HG02852 (cell line): ENCODE results near the gene CIITA.
"Not testable (repeated sequence)": the region's sequence is repeated elsewhere in the genome, so short reads cannot be mapped to it uniquely, and the experiment has no call there.

ENCODE experiments used
- ATAC-seq: cut with Tn5 transposase; IDR thresholded peaks from one replicate; pipeline ENCODE4 v1.9.1; 2021; ENCODE audit warnings: mild to moderate bottlenecking, moderate library complexity; ENCODE audit not compliant: unreplicated experiment

CIITA gene

DNA sequence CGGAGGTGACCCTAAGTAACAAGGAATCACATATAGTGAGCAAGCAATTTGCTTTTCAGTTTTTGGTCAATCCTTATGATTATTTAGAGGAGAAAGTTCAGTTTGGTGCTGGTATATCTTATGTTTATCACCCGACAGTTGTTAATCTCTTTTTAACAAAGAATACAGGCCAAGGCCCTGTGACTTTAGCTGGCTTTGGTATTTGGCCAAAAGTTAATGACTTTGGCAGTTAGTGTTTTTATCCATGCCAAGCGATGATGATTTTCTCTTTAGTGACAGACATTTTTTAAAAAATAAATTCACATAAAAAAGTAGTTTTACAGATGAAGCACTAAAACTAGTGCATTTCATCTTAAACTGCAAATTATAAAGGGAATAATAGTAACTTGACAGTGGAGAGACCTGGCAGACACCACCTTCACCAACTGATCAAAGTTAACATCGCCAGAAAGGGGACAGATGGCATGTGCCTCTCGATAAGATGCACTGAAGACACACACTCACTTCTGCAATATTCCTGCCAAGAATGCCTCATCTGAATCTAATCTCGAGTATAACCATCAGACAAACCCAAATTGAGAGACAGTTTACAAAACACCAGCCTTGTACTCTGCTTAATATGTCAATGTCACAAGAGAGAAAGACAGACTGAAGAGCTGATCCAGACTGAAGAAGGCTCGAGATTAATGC, 58.4 kb downstream of the CIITA start:
- no peak for ATAC-seq

- no peak for ATAC-seq
These were observed 59.4 kb downstream of the CIITA start for GRCh38 chr16:10936272-10936984.

GRCh38 chr16:10937068-10937859, 60.3 kb downstream of the CIITA start:
- no peak for ATAC-seq

- no peak for ATAC-seq
These were observed 61.3 kb downstream of the CIITA start for GRCh38 chr16:10938321-10938720.

DNA sequence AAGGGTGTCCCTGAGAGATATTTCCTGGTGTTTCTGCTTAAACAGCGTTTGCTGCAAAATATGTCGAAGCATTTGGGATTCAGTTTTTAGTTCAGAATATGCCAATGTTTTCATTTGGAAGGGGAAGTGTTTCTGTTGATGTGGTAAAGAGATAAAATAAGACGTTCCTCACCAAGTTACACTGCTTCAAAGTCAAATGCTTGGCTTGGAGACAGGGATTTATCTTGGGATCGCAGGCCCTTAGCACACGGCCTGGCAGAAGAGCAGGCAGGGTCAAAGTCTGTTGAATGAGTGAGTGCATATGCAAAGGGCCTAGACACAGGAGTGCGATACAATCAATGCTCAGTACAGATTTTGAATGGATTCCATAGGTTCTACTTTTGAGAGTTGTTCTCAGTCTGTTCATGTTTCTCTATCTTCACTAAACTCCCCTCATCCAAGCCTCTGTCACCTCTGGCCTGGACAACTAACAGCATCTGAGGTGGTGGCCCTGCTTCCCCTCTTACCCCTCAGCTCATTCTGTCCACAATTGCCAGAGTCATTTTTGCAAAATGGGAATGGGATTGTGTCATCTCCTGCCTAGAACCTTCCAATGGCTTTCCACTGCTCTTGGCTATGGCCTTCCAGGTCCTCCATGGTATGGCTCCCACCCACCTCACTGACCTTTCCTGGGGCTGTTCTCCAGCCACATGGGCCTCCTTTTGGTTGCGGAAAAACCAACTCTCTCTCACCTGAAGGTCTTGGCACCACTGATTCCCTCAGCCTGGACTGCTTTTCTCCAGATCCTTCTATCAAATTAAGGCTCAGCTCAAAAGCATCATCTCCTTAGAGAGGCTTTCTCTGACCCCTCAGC, 62.0 kb downstream of the CIITA start:
- ATAC-seq = no peak

GRCh38 chr16:10939649-10940234, 62.7 kb downstream of the CIITA start:
- no peak for ATAC-seq

DNA sequence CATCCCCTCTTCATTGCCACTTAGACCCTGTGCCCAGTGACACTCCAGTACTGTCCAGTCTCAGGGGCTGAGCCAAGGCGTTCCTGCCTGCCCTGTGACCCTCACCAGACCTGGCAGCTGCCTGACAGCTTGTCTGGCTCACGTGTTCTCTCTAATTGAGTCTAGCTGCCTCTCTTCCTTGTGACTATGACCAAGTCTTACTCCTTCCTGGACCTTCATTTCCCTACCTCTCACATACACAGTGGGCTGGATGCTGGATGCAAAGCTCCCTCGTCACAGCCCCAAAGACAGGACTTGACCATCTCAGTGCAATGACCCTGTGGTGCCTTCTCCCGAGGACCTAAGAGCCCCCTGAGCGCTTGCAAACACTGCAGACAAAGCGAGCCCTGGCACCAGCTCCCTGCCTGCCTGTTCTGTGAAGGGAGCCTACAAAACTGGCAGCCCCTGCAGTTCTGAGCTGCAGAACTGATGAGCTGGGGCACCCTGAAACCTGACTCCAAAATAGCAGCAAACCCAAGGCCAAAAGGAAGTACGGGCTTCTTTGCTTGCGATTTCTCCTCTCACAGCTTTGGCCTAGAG, 63.6 kb downstream of the CIITA start:
- no peak for ATAC-seq

DNA sequence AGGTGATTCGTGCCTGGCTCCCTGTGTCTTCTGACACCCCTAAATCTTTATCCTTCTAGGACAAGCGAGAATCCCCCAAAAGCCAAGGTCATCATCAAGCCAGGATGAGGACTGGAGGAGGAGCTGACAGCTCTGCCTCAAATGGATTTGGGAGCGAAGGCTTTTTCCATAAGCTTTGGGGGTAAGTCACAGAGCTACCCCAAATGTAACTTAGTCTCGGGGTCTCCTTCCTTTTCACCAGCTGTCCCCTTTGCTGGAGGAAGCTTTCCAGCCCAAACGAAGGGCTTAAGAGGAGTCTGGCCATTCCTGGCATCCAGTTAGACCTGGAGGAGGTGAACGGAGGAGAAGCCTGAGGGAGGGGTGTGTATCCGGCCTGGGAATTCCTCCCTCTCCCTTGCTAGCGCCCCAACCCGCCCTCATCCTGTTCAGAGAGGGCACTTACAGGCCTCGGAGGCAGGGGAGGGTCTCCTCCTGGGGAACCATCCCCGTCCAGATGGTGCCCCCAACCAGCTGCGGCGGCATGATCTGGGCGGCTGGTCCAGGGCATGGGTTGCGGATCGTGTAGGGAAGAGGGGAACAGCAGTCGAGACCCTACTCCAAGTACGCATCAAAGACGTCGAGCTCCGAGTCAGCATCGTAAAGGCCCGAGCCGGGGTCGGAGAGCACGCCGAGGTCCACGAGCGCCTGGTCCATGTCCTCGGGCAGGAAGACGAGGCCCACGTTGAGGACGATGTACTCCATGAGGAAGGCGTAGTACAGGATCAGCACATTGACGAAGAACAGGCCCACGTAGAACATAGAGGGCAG, 64.3 kb downstream of the CIITA start:
- ATAC-seq = no peak

- not testable (repeated sequence) for ATAC-seq
These were observed 64.9 kb downstream of the CIITA start for GRCh38 chr16:10941935-10942351.

DNA sequence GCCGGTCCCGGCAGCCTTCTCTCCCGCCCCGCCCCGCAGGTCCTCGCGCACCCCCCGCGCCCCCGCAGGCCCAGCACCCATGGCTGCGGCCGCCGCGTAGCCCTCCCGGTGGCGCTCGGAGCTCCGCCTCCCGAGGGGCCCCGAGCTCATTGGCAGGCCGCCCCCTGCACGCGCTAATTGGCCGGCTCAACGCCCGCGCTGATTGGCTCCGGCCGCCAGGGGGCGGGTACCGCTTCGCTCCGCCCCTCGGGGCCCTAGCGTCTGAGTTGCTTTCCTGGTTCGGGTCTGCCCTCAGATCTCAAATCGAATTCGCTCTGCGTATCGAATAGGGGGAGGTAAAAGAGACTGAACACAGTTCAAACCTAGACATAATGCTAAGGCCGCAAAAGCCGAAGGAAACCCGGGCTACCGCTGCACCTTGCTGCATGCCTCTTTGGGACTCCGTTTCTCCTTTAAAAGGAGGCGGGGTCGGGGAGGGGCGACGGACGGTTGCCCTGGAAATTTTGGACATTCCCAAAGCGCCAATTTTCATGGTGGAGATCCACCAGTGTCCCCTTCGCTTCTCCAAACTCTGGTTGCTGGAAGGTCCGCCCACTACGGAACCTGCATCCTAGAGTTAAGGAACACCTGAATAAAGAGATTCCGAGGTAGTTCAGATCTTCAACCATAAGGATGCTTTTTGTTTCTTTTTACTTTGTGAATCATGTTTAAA, 65.5 kb downstream of the CIITA start, which contains the start of gene DEXI:
Gene DEXI (minus strand): TSS at position 117 of the 712 bp plus-strand sequence. CDS start 463 bp downstream, outside the sequence.
- ATAC-seq = peak; percentile 56

DNA sequence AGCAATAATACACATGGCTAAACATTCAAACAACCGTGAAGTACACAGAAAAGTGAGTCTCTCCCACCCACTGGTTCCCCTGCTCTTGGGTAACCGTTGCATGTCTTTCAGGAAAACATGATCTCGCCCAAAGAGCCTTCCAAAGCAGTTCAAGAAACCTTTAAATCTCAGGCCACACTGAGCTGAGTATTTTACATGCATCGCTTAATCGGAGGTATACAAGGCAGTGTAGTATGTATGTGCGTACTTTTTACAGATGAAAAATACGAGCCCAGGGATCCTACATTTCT, 66.0 kb downstream of the CIITA start:
- ATAC-seq = no peak

- ATAC-seq = peak; percentile 64
These were observed 67.5 kb downstream of the CIITA start, which contains the start of gene CLEC16A for GRCh38 chr16:10944249-10945064. Gene CLEC16A, plus strand, starts transcription at chr16:10944564. Its CDS starts 154 bp downstream, at chr16:10944718.

GRCh38 chr16:10945065-10945787, 68.2 kb downstream of the CIITA start:
- no peak for ATAC-seq

DNA sequence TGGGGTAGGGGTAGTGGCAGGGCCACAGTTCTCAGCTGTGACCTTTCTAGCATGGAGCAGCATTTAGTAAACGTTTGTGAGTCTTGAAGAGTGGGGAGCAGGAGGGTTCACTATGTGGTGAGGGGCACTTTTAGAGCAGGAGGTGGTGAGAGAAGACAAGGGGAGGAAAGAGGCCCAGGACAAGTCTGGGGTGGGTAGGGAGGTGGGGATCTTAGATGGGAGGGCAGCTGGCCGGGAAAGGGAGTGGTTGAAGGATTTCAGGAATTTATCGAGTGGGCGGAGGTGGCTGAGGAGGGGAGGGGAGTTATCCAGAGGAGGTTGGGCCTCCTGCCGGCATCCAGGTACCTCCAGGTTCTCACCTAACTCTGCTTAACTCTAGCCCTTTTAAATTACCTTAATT, 69.3 kb downstream of the CIITA start:
- ATAC-seq = no peak

- ATAC-seq = no peak
These were observed 70.3 kb downstream of the CIITA start for GRCh38 chr16:10947211-10947787.

GRCh38 chr16:10949424-10949970, 72.5 kb downstream of the CIITA start:
- ATAC-seq = peak; percentile 60
